Neural cell (in vitro differentiated cells): ENCODE measurements around the gene ETFA. TPM values are rescaled to one million over a fixed set of nuclear protein-coding genes. Genes with fewer than 3 reads are reported as not detected.

Source experiments
- H2AFZ ChIP-seq: fragments of 200-600, 300-800 bp; sonication (generic), shearing (Covaris generic); 2 replicates; pipeline ENCODE4 v1.6.0; 2014; ENCODE audit warnings: low read depth, mild to moderate bottlenecking, antibody characterized with exemption, low read length, moderate library complexity
- H3F3A ChIP-seq: fragments of 200-600 bp; shearing (Covaris generic); 2 replicates; pipeline ENCODE4 v1.6.1; 2016; ENCODE audit warnings: mild to moderate bottlenecking, moderate library complexity, mixed read lengths, antibody characterized with exemption, low read length; ENCODE audit not compliant: insufficient read depth, poor library complexity, severe bottlenecking
- H3K27ac ChIP-seq: fragments of 200-600, 300-800 bp; sonication (generic), shearing (Covaris generic); 2 replicates; pipeline ENCODE4 v1.5.1; 2014; ENCODE audit warnings: mild to moderate bottlenecking, low read length, moderate library complexity
- H3K27me3 ChIP-seq: fragments of 300-800, 200-600 bp; sonication (generic), shearing (Covaris generic); 2 replicates; pipeline ENCODE4 v1.6.0; 2014; ENCODE audit warnings: mild to moderate bottlenecking, low read depth, low read length, moderate library complexity; ENCODE audit not compliant: insufficient read depth
- H3K36me3 ChIP-seq: fragments of 300-800, 200-600 bp; sonication (generic), shearing (Covaris generic); 2 replicates; pipeline ENCODE4 v1.5.1; 2014; ENCODE audit warnings: mild to moderate bottlenecking, antibody characterized with exemption, low read length, moderate library complexity; ENCODE audit not compliant: insufficient read depth
- H3K4me2 ChIP-seq: fragments of 300-800, 200-600 bp; sonication (generic), shearing (Covaris generic); 2 replicates; pipeline ENCODE4 v1.6.0; 2014; ENCODE audit warnings: mild to moderate bottlenecking, low read length
- H3K4me3 ChIP-seq: fragments of 300-800, 200-600 bp; sonication (generic), shearing (Covaris generic); 2 replicates; pipeline ENCODE4 v1.5.1; 2014; ENCODE audit warnings: mild to moderate bottlenecking, low read length, moderate library complexity
- H3K79me2 ChIP-seq: fragments of 200-600 bp; shearing (Covaris generic); replicated peaks from 2 replicates; pipeline ENCODE4 v1.6.0; 2014; ENCODE audit warnings: mild to moderate bottlenecking, low read length, moderate library complexity; ENCODE audit not compliant: insufficient read depth
- H3K9ac ChIP-seq: fragments of 300-800, 200-600 bp; sonication (generic), shearing (Covaris generic); 2 replicates; pipeline ENCODE4 v1.6.1; 2016; ENCODE audit warnings: mild to moderate bottlenecking, low read length, mixed read lengths
- H3K9me2 ChIP-seq: fragments of 200-600 bp; shearing (Covaris generic); 2 replicates; pipeline ENCODE4 v1.6.1; 2016; ENCODE audit warnings: mild to moderate bottlenecking, low read length, mixed read lengths; ENCODE audit not compliant: insufficient read depth
- H3K9me3 ChIP-seq: fragments of 200-600, 300-800 bp; sonication (generic), shearing (Covaris generic); 2 replicates; pipeline ENCODE4 v1.6.1; 2016; ENCODE audit warnings: mild to moderate bottlenecking, mixed run types, low read length, moderate library complexity, mixed read lengths
- H4K20me1 ChIP-seq: fragments of 200-600 bp; shearing (Covaris generic); 2 replicates; pipeline ENCODE4 v1.6.1; 2016; ENCODE audit warnings: mild to moderate bottlenecking, mixed run types; ENCODE audit not compliant: insufficient read depth
- CTCF ChIP-seq: fragments of 450-650 bp; IDR thresholded peaks from 2 replicates; pipeline ENCODE4 v1.5.1; 2014; ENCODE audit warnings: antibody characterized with exemption, mild to moderate bottlenecking, moderate library complexity; ENCODE audit not compliant: poor library complexity, severe bottlenecking
- EP300 ChIP-seq: fragments of 450-650 bp; conservative IDR thresholded peaks from 2 replicates; pipeline ENCODE4 v1.6.1; 2014; ENCODE audit warnings: antibody characterized with exemption, mild to moderate bottlenecking, moderate library complexity; ENCODE audit not compliant: poor library complexity, severe bottlenecking
- EZH2 ChIP-seq: fragments of 200-600, 300-800 bp; shearing (Covaris generic), sonication (generic); IDR thresholded peaks from 2 replicates; pipeline ENCODE4 v1.6.1; 2014; ENCODE audit warnings: antibody characterized with exemption, low read length, borderline replicate concordance, mild to moderate bottlenecking; ENCODE audit not compliant: insufficient read depth, poor library complexity, severe bottlenecking
- MXI1 ChIP-seq: fragments of 450-650 bp; conservative IDR thresholded peaks from 2 replicates; pipeline ENCODE4 v1.6.1; 2014; ENCODE audit warnings: antibody characterized with exemption, mild to moderate bottlenecking; ENCODE audit not compliant: poor library complexity, severe bottlenecking
- POLR2AphosphoS5 ChIP-seq: IDR thresholded peaks from 2 replicates; pipeline ENCODE4 v1.6.1; 2012
- RAD21 ChIP-seq: fragments of 450-650 bp; conservative IDR thresholded peaks from 2 replicates; pipeline ENCODE4 v1.6.1; 2014; ENCODE audit warnings: antibody characterized with exemption, mild to moderate bottlenecking, moderate library complexity
- SMC3 ChIP-seq: fragments of 450-650 bp; conservative IDR thresholded peaks from 2 replicates; pipeline ENCODE4 v1.6.1; 2014; ENCODE audit warnings: antibody characterized with exemption, mild to moderate bottlenecking, moderate library complexity; ENCODE audit not compliant: poor library complexity
- TAF1 ChIP-seq: IDR thresholded peaks from 2 replicates; pipeline ENCODE4 v1.6.1; 2012; ENCODE audit warnings: low read depth
- polyA plus RNA-seq: library from polyadenylated mRNA; depleted of rRNA; stranded (reverse); fragments of >200 nt; gene quantifications from 2 replicates; pipeline ENCODE4 v1.2.3, GENCODE V29; 2014

ETFA gene
- polyA plus RNA-seq, 1 donor from 2014 or later: 145 TPM

- TF ChIP-seq MXI1 (no peak), EZH2 (no peak), EP300 (no peak)
Measured at GRCh38 chr15:76342058-76342381, 30.8 kb upstream of the ETFA start (continued).

GRCh38 chr15:76341366-76342057 is 30.2 kb upstream of the ETFA start:
- H3K4me3 ChIP-seq: no peak overlapping the region
- no peak overlapping the region for H3K9ac ChIP-seq
- no peaks in the 10 kb centered on the region for H3K79me2 ChIP-seq
- no peak overlapping the region for H3K4me2 ChIP-seq
- H2AFZ ChIP-seq: no peak overlapping the region
- peak; percentile 88 for TF ChIP-seq EZH2
- no peak for TF ChIP-seq TAF1
- TF ChIP-seq POLR2AphosphoS5: no peak
- TF ChIP-seq MXI1: no peak
- no peak for TF ChIP-seq EP300
- no peak for TF ChIP-seq SMC3
- no peak for TF ChIP-seq RAD21
- H3K27me3 ChIP-seq: peaks cover 100% of the 10 kb centered on the region
- no peaks in the 10 kb centered on the region for H3K9me2 ChIP-seq
- H3K36me3 ChIP-seq: no peaks in the 10 kb centered on the region
- no peaks in the 10 kb centered on the region for H3K9me3 ChIP-seq
- H3F3A ChIP-seq: no peaks in the 10 kb centered on the region
- no peaks in the 10 kb centered on the region for H4K20me1 ChIP-seq
- H3K27ac ChIP-seq: no peak overlapping the region

- Histone ChIP-seq H3K4me2 (no peak overlapping the region), H3K4me3 (peak overlapping the region; percentile 56), H3K9me3 (no peaks in the 10 kb centered on the region), H3K9me2 (no peaks in the 10 kb centered on the region), H3F3A (no peaks in the 10 kb centered on the region), H2AFZ (no peak overlapping the region), H3K9ac (no peak overlapping the region), H3K27ac (no peak overlapping the region), H3K27me3 (peaks cover 100% of the 10 kb centered on the region), H3K79me2 (no peaks in the 10 kb centered on the region), H4K20me1 (no peaks in the 10 kb centered on the region), H3K36me3 (no peaks in the 10 kb centered on the region)
- no peak for TF ChIP-seq EZH2
- TF ChIP-seq POLR2AphosphoS5: no peak
- TF ChIP-seq CTCF: peak; percentile 11
- no peak for TF ChIP-seq EP300
Measured at GRCh38 chr15:76340803-76341365, 29.6 kb upstream of the ETFA start.

- H3F3A ChIP-seq: no peaks in the 10 kb centered on the region
- TF ChIP-seq MXI1 (no peak), EZH2 (peak; percentile 88), POLR2AphosphoS5 (peak; percentile 50)
- H3K27ac ChIP-seq: no peak overlapping the region
- H3K27me3 ChIP-seq: peaks cover 100% of the 10 kb centered on the region
- H3K36me3 ChIP-seq: no peaks in the 10 kb centered on the region
- no peaks in the 10 kb centered on the region for H3K79me2 ChIP-seq
- H3K4me2 ChIP-seq: peak overlapping the region; percentile 19
- H4K20me1 ChIP-seq: no peaks in the 10 kb centered on the region
- peak overlapping the region; percentile 56 for H3K4me3 ChIP-seq
- H3K9ac ChIP-seq: no peak overlapping the region
- no peaks in the 10 kb centered on the region for H3K9me2 ChIP-seq
- H3K9me3 ChIP-seq: peaks cover under 1% of the 10 kb centered on the region
- no peak overlapping the region for H2AFZ ChIP-seq
Measured at GRCh38 chr15:76340198-76340802, 29.0 kb upstream of the ETFA start.
